Retina (tissue), 1 donor: ENCODE data around the gene WWP2.
"Not testable (repeated sequence)": the region's sequence is repeated elsewhere in the genome, so short reads cannot be mapped to it uniquely, and the experiment has no call there.

Experiments used
- DNase-seq: peaks from one replicate; pipeline ENCODE4 v3.0.0-alpha.2; 2016

WWP2 gene

GRCh38 chr16:69929480-69929879 lies 167.3 kb downstream of the WWP2 start:
- DNase-seq = no peak

DNA sequence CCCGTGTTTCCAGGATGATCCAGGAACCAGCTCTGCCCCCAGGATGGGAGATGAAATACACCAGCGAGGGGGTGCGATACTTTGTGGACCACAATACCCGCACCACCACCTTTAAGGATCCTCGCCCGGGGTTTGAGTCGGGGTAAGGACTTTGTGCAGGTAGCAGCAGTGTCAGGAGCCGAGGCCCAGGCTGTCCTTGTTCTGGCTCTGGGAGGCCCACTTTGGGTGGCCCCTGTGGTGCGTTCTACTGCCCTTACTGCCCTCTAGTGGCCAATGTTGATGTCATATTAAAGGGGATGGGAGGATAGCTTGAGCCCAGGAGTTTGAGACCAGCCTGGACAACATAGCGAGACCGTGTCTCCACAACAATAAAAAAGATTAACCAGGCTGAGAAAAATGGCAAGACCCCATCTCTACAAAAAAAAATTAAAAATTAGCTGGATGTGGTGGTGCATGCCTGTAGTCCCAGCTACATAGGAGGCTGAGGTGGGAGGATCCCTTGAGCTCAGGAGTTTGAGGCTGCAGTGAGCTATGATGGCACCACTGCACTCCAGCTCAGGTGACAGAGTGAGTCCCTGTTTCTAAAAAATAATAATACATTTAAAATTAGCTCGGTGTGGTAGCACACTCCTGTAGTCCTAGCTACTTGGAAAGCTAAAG lies 168.1 kb downstream of the WWP2 start:
- DNase-seq = peak; percentile 69

- no peak for DNase-seq
Measured at GRCh38 chr16:69931631-69932030, 169.5 kb downstream of the WWP2 start.

- no peak for DNase-seq
Measured at GRCh38 chr16:69932228-69932627, 170.1 kb downstream of the WWP2 start.

- DNase-seq = no peak
Measured at GRCh38 chr16:69932691-69933392, 170.7 kb downstream of the WWP2 start.

- no peak for DNase-seq
Measured at GRCh38 chr16:69934044-69934443, 171.9 kb downstream of the WWP2 start.

DNA sequence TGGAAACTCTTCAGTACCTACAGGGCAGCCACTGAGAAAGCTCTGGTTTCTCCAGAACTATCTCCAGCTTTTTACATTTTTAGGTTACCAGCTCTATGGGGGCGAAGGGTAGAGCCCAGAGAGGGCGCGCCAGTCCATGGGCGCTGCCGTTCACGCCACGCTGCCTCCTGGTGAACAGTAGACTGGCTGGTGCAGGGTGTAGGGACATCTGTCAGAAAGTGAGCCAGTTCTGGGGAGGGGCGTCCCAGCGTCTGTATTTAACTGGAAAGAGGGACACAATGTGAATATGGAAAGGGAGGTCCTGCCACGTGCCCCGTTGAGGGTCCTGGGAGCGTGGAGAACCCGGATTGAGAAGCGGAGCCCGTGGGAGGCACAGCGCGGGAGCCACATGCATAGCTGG lies 172.6 kb downstream of the WWP2 start:
- no peak for DNase-seq

- no peak for DNase-seq
Measured at GRCh38 chr16:69935278-69935711, 173.2 kb downstream of the WWP2 start.

- DNase-seq = no peak
Measured at GRCh38 chr16:69935740-69936139, 173.6 kb downstream of the WWP2 start.

GRCh38 chr16:69936252-69936651 lies 174.1 kb downstream of the WWP2 start:
- no peak for DNase-seq

GRCh38 chr16:69936751-69937211 lies 174.6 kb downstream of the WWP2 start:
- no peak for DNase-seq

DNA sequence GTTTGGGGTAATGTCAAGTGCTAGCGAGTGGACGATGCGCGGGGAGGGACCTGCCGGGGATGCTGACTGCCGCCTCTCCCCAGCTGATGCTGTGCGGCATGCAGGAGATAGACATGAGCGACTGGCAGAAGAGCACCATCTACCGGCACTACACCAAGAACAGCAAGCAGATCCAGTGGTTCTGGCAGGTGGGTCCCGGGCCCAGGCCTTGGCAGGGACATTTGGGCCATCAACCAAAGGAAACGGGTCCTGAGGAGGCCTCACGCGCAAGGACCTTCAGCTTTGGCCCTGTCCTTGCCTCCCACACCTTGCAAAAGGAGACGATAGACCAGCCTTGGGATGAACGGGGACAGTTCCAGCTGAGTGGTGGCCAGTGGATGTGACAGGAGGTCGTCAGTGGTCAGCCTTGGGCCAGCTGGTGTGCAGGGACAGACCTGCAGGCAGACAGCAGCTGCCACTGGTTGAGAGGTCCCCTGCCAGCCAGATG lies 175.4 kb downstream of the WWP2 start:
- peak; percentile 49 for DNase-seq

DNA sequence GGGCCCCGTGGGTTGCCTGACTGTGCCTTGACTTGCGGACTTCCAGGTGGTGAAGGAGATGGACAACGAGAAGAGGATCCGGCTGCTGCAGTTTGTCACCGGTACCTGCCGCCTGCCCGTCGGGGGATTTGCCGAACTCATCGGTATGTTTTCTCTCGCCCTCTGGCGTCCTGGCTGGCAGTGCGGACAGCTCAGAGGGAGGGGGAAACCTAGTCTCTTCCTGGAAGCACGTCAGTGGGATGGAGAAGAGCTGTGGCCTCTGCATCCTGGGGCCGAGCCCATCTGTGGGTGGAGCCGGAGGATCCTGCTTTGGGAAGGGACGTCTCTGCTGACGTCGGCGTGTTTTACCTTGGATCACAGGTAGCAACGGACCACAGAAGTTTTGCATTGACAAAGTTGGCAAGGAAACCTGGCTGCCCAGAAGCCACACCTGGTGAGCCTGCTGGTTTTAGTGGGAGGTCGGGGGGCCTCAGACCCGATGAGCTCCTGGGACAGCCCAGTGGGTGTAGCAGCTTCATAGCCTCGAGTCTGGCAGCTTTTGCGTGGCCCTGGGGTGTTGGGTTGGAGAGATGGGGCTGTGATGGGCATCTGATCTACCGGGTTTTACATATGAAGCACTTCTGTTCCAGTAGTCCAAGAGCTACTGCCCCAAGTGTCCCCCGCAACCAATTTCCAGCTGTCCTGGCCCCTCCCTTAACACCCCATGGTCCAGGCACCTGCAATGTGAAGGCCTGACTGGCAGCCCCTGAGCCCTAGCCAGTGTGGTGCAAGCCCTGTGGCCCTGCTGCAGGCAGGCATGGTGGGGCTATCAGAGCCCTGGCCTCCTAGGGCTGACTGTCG lies 177.1 kb downstream of the WWP2 start:
- DNase-seq = no peak

GRCh38 chr16:69939821-69940585 lies 177.9 kb downstream of the WWP2 start:
- no peak for DNase-seq

DNA sequence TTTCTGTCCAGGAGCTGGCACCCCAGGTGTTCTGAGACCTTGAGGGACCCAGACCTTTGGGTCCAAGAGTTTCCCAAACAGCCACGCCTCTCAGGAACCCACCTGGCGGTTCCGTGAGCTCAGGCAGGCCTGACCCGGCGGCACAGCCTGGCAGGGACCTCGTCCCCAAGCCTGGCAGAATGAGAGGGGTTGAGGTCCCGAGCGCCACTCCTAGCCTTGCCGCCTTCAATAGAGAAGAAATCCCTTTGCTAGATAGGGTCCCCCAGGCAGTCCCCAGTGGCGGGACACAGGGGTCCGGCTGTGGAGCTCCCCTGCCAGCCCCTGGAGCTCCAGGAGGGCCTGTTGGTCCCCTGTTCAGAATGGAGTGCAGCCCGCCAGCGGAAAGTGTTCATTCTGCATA lies 178.5 kb downstream of the WWP2 start:
- no peak for DNase-seq

- DNase-seq = no peak
Measured at GRCh38 chr16:69941251-69942098, 179.3 kb downstream of the WWP2 start.

- no peak for DNase-seq
Measured at GRCh38 chr16:69942099-69942491, 180.0 kb downstream of the WWP2 start.

DNA sequence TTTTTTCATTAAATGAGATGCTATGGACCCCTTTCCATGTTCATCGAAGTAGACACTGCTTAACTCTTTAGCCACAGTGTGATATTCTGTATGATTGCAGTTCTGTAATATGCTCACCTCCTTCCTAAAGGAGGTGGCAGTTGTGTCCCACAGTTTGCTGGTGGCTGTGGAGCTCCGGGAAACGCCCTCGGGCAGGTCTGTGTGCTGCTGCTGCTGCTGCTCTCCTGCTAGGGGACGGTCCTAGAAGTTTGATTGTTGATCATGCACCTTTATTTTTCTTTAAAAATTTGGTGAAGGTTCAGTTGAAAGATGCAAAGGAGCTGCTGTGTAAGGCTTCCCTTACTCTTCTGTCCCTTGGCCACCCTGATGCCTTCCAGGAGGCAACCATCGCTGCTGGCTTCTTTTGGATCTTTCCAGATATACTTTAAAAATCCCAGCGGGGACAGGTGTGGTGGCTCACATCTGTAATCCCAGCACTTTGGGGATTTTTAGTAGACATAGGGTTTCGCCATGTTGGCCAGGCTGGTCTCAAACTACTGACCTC lies 180.6 kb downstream of the WWP2 start:
- DNase-seq = no peak

- not testable (repeated sequence) for DNase-seq
Measured at GRCh38 chr16:69943241-69944036, 181.3 kb downstream of the WWP2 start.

DNA sequence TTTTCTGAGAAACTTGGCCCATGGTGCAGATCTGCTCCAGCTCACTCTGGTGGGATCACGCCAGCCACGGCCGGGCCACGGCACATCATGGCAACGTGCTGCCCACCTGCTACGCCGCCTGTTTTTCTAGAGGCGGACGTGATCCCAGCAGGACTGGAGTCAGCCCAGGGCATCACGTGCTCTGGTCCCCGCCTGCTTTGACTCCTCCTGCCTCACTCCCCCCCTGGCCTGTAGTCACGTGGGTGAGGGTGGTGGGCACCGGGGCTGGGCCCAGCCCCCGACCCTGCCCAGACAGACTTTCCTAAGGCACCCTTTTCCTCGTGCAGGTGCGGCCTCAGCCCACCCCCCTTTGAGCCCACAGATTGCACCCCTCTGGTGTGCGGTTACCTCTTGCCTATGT lies 188.3 kb downstream of the WWP2 start:
- DNase-seq = not testable (repeated sequence)
